Ishikawa (cell line): Measurements from ENCODE around the gene WBP1L.

Experiments used
- CEBPB ChIP-seq: IDR thresholded peaks from 2 replicates; pipeline ENCODE4 v1.6.1; 2012
- CREB1 ChIP-seq: IDR thresholded peaks from 2 replicates; pipeline ENCODE4 v1.6.1; 2012; ENCODE audit warnings: low read depth
- EGR1 ChIP-seq: IDR thresholded peaks from 2 replicates; pipeline ENCODE4 v1.6.1; 2012
- EP300 ChIP-seq: IDR thresholded peaks from 2 replicates; pipeline ENCODE4 v1.6.1; 2012; ENCODE audit warnings: borderline replicate concordance
- FOXM1 ChIP-seq: IDR thresholded peaks from 2 replicates; pipeline ENCODE4 v1.6.1; 2012; ENCODE audit warnings: low read depth, borderline replicate concordance
- MAX ChIP-seq: IDR thresholded peaks from 2 replicates; pipeline ENCODE4 v1.6.1; 2012
- NFIC ChIP-seq: IDR thresholded peaks from 2 replicates; pipeline ENCODE4 v1.6.1; 2012
- RAD21 ChIP-seq: IDR thresholded peaks from 2 replicates; pipeline ENCODE4 v1.6.1; 2012; ENCODE audit warnings: low read depth
- REST ChIP-seq: IDR thresholded peaks from 2 replicates; pipeline ENCODE4 v1.6.1; 2012; ENCODE audit warnings: low read depth, mild to moderate bottlenecking
- TAF1 ChIP-seq: IDR thresholded peaks from 2 replicates; pipeline ENCODE4 v1.6.1; 2012; ENCODE audit warnings: low read depth, mild to moderate bottlenecking
- TCF12 ChIP-seq: IDR thresholded peaks from 2 replicates; pipeline ENCODE4 v1.6.1; 2012; ENCODE audit warnings: low read depth
- TEAD4 ChIP-seq: IDR thresholded peaks from 2 replicates; pipeline ENCODE4 v1.6.1; 2012
- USF1 ChIP-seq: IDR thresholded peaks from 2 replicates; pipeline ENCODE4 v1.6.1; 2012
- YY1 ChIP-seq: IDR thresholded peaks from 2 replicates; pipeline ENCODE4 v1.6.1; 2012; ENCODE audit warnings: low read depth
- ZBTB7A ChIP-seq: IDR thresholded peaks from 2 replicates; pipeline ENCODE4 v1.6.1; 2012; ENCODE audit warnings: low read depth

Gene WBP1L

GRCh38 chr10:102741726-102742237 lies 2.0 kb upstream of the WBP1L start:
- no peak for TF ChIP-seq USF1
- no peak for TF ChIP-seq EP300
- no peak for TF ChIP-seq MAX
- TF ChIP-seq FOXM1 = no peak
- no peak for TF ChIP-seq TCF12
- TF ChIP-seq ZBTB7A = no peak
- TF ChIP-seq CEBPB = no peak
- no peak for TF ChIP-seq TEAD4
- no peak for TF ChIP-seq CREB1
- TF ChIP-seq REST = no peak
- TF ChIP-seq NFIC = no peak
- TF ChIP-seq EGR1 = no peak

GRCh38 chr10:102743078-102743587 lies 615 bp upstream of the WBP1L start:
- no peak for TF ChIP-seq EP300
- no peak for TF ChIP-seq EGR1
- TF ChIP-seq USF1 = no peak
- no peak for TF ChIP-seq FOXM1
- no peak for TF ChIP-seq ZBTB7A
- TF ChIP-seq NFIC = no peak
- TF ChIP-seq RAD21 = no peak
- no peak for TF ChIP-seq TEAD4
- no peak for TF ChIP-seq YY1

GRCh38 chr10:102744374-102745051 lies 765 bp downstream of the WBP1L start:
- TF ChIP-seq RAD21 (no peak), REST (no peak), TCF12 (no peak), CEBPB (no peak), YY1 (no peak), FOXM1 (no peak), TAF1 (no peak)

- TF ChIP-seq REST (no peak), MAX (no peak), NFIC (no peak)
Measured at GRCh38 chr10:102745157-102745556, 1.4 kb downstream of the WBP1L start.

GRCh38 chr10:102752266-102752930 lies 8.7 kb downstream of the WBP1L start:
- TF ChIP-seq CREB1 = no peak
- no peak for TF ChIP-seq TCF12
- TF ChIP-seq CEBPB = no peak
- no peak for TF ChIP-seq EP300
- no peak for TF ChIP-seq NFIC
- TF ChIP-seq ZBTB7A = no peak
- TF ChIP-seq USF1 = no peak
- TF ChIP-seq TEAD4 = no peak
- TF ChIP-seq YY1 = no peak
- no peak for TF ChIP-seq EGR1
- no peak for TF ChIP-seq RAD21
- no peak for TF ChIP-seq REST
- TF ChIP-seq TAF1 = no peak
- TF ChIP-seq FOXM1 = no peak
- no peak for TF ChIP-seq MAX
